Suppressor macrophage (primary cell): ENCODE results near the gene WFIKKN1.
A peak's percentile ranks its signal among the peaks of the same experiment; 100 is the strongest.

ENCODE experiments used
- DNase-seq, 4 experiments: peaks; one replicate each; pipeline ENCODE4 v3.0.0-alpha.2; 2020 to 2022

The WFIKKN1 gene

GRCh38 chr16:637081-638018, 6.6 kb downstream of the WFIKKN1 start:
- peak; percentile 86 to 97 (median 93) for DNase-seq

GRCh38 chr16:638034-638543, 7.3 kb downstream of the WFIKKN1 start:
- no peak for DNase-seq

GRCh38 chr16:638836-639235, 8.1 kb downstream of the WFIKKN1 start:
- no peak for DNase-seq

- no peak for DNase-seq
These were observed 9.8 kb downstream of the WFIKKN1 start for GRCh38 chr16:640614-641013.

- DNase-seq, result peak; percentile 91 to 98 (median 94)
These were observed 10.8 kb downstream of the WFIKKN1 start, which contains the start of gene MCRIP2 for GRCh38 chr16:641326-642188. TSS of gene MCRIP2 (plus strand) at chr16:641828. CDS start at chr16:641992, 164 bp downstream.

- DNase-seq, result peak; percentile 93 to 97 (median 96)
These were observed 11.6 kb downstream of the WFIKKN1 start for GRCh38 chr16:642189-643049.

- DNase-seq, result no peak
These were observed 12.2 kb downstream of the WFIKKN1 start for GRCh38 chr16:643050-643368.

GRCh38 chr16:644556-644955, 13.8 kb downstream of the WFIKKN1 start:
- DNase-seq, result no peak

GRCh38 chr16:645852-646678, 15.3 kb downstream of the WFIKKN1 start:
- DNase-seq, result no peak

GRCh38 chr16:646679-647172, 15.9 kb downstream of the WFIKKN1 start:
- no peak for DNase-seq

- DNase-seq, result peak in 1 of 4 experiments; percentile 18
These were observed 16.6 kb downstream of the WFIKKN1 start for GRCh38 chr16:647173-647902.

- peak; percentile 31 to 71 (median 57) for DNase-seq
These were observed 17.4 kb downstream of the WFIKKN1 start for GRCh38 chr16:648071-648780.

GRCh38 chr16:648781-649589, 18.2 kb downstream of the WFIKKN1 start, which contains the start of gene WDR90:
TSS of gene WDR90 (plus strand) at chr16:649365. CDS start at chr16:649417, 52 bp downstream.
- DNase-seq, result peak; percentile 96 to 98 (median 97)

GRCh38 chr16:649631-650030, 18.8 kb downstream of the WFIKKN1 start:
- DNase-seq, result peak; percentile 11 to 58 (median 34)

GRCh38 chr16:651844-652243, 21.1 kb downstream of the WFIKKN1 start:
- DNase-seq, result no peak

GRCh38 chr16:652454-653305, 21.9 kb downstream of the WFIKKN1 start:
- DNase-seq, result no peak

GRCh38 chr16:654034-654433, 23.2 kb downstream of the WFIKKN1 start:
- no peak for DNase-seq

- no peak for DNase-seq
These were observed 26.7 kb downstream of the WFIKKN1 start for GRCh38 chr16:657487-657886.
